Suprapubic skin (tissue), 4 donors: ENCODE measurements around the gene CDC16. TPM values are rescaled to one million over a fixed set of nuclear protein-coding genes. Genes with fewer than 3 reads are reported as not detected.
"Not testable (repeated sequence)": the region's sequence is repeated elsewhere in the genome, so short reads cannot be mapped to it uniquely, and the experiment has no call there.

Experiments used
- DNase-seq, 2 donors: peaks; one replicate each; pipeline ENCODE4 v3.0.0-alpha.2; 2019; ENCODE audit warnings: low spot score in 2 of 2
- H3K27ac ChIP-seq: fragments of 200-600 bp; sonication (generic); one replicate; pipeline ENCODE4 v1.5.1; 2019
- H3K27me3 ChIP-seq: fragments of 200-600 bp; sonication (generic); one replicate; pipeline ENCODE4 v1.5.1; 2019
- H3K36me3 ChIP-seq: fragments of 200-600 bp; sonication (generic); one replicate; pipeline ENCODE4 v1.5.1; 2019
- H3K4me1 ChIP-seq: fragments of 200-600 bp; sonication (generic); one replicate; pipeline ENCODE4 v1.5.1; 2019
- H3K4me3 ChIP-seq: fragments of 200-600 bp; sonication (generic); one replicate; pipeline ENCODE4 v1.5.1; 2019; ENCODE audit warnings: mild to moderate bottlenecking
- H3K9me3 ChIP-seq: fragments of 200-600 bp; sonication (generic); one replicate; pipeline ENCODE4 v1.5.1; 2019
- CTCF ChIP-seq, 2 donors: fragments of 200-600 bp in 1 of 2; fragments of 450-650 bp in 1 of 2; sonication (generic) in 1 of 2; IDR thresholded peaks; one replicate each; pipeline ENCODE4 v1.5.1; 2016 to 2019; ENCODE audit warnings: antibody characterized with exemption in 2 of 2, mild to moderate bottlenecking in 1 of 2, moderate library complexity in 1 of 2
- EP300 ChIP-seq: sonication (generic); formaldehyde crosslinking; IDR thresholded peaks from one replicate; pipeline ENCODE4 v1.6.1; 2017; ENCODE audit warnings: antibody characterized with exemption
- POLR2A ChIP-seq, 2 donors: fragments of 450-650 bp; IDR thresholded peaks; one replicate each; pipeline ENCODE4 v1.6.1; 2017; ENCODE audit warnings: antibody characterized with exemption in 2 of 2, mild to moderate bottlenecking in 2 of 2, moderate library complexity in 2 of 2
- POLR2AphosphoS5 ChIP-seq, 3 donors: sonication (generic); formaldehyde crosslinking; IDR thresholded peaks; one replicate each; pipeline ENCODE4 v1.6.1; 2017; ENCODE audit warnings: antibody characterized with exemption in 3 of 3
- WGBS: methylation state at CpG from one replicate; pipeline ENCODE4 v1.1.5; 2018; 5-methylcytosine and 5-hydroxymethylcytosine counted together
- total RNA-seq, 4 donors: library from RNA; depleted of rRNA; stranded (reverse); fragments of >200 nt; gene quantifications; one replicate each; pipeline ENCODE4 v1.1.0, GENCODE V29; 2016

Gene CDC16
- 100 to 1,000 TPM in 1 of 4 donors, 10 to 100 TPM in 3; 42.5 to 210 (median 57.2) TPM for total RNA-seq

GRCh38 chr13:114234645-114235421, at the start of gene CDC16:
Gene CDC16, plus strand, starts transcription at chr13:114234897. Its CDS starts 188 bp downstream, at chr13:114235085.
- TF ChIP-seq CTCF (IDR thresholded peaks at IDR 0.05): peak in 1 of 2 donors; percentile 34
- TF ChIP-seq POLR2A (IDR thresholded peaks at IDR 0.05): no peak
- TF ChIP-seq POLR2AphosphoS5 (IDR thresholded peaks at IDR 0.05): no peak
- WGBS: 4% methylated on average over 19 of the region's 76 CpGs

GRCh38 chr13:114185182-114185971, 49.3 kb upstream of the CDC16 start:
- H3K36me3 ChIP-seq: no peaks in the 10 kb centered on the region
- 76% methylated on average over 10 of the region's 15 CpGs for WGBS

More at GRCh38 chr13:114234645-114235421, at the start of gene CDC16:
- peak within 1 kb of the TSS; percentile 90 for H3K27ac ChIP-seq
- peaks cover 17% of the 10 kb centered on the region for H3K4me1 ChIP-seq
- peaks cover 11% of the 10 kb centered on the region for H3K27me3 ChIP-seq
- H3K4me3 ChIP-seq: peak within 1 kb of the TSS; percentile 92
- H3K36me3 ChIP-seq: peaks cover 31% of the 10 kb centered on the region
- H3K9me3 ChIP-seq: no peaks in the 10 kb centered on the region
- DNase-seq: peak; percentile 96 to 97

GRCh38 chr13:114194853-114195252, 39.8 kb upstream of the CDC16 start:
- TF ChIP-seq EP300 (no peak), POLR2AphosphoS5 (IDR thresholded peaks at IDR 0.05) (no peak)
- H3K27me3 ChIP-seq: peaks cover 5% of the 10 kb centered on the region
- 75% methylated on average over 5 of the region's 5 CpGs for WGBS
- no peaks in the 10 kb centered on the region for H3K9me3 ChIP-seq
- no peak overlapping the region for H3K27ac ChIP-seq
- H3K36me3 ChIP-seq: no peaks in the 10 kb centered on the region
- DNase-seq: no peak
- no peak overlapping the region for H3K4me3 ChIP-seq
- no peaks in the 10 kb centered on the region for H3K4me1 ChIP-seq

More at GRCh38 chr13:114185182-114185971, 49.3 kb upstream of the CDC16 start:
- TF ChIP-seq POLR2A (IDR thresholded peaks at IDR 0.05) (no peak), POLR2AphosphoS5 (IDR thresholded peaks at IDR 0.05) (no peak), EP300 (no peak), CTCF (IDR thresholded peaks at IDR 0.05) (no peak)
- Histone ChIP-seq H3K9me3 (no peaks in the 10 kb centered on the region), H3K27me3 (no peaks in the 10 kb centered on the region), H3K4me1 (no peaks in the 10 kb centered on the region), H3K27ac (no peak overlapping the region), H3K4me3 (no peak overlapping the region)
- no peak for DNase-seq

GRCh38 chr13:114196629-114197028, 38.1 kb upstream of the CDC16 start:
- no peaks in the 10 kb centered on the region for H3K36me3 ChIP-seq
- no peak overlapping the region for H3K27ac ChIP-seq
- DNase-seq: no peak
- H3K4me1 ChIP-seq: no peaks in the 10 kb centered on the region
- 80% methylated on average over 5 of the region's 5 CpGs for WGBS
- peaks cover 20% of the 10 kb centered on the region for H3K27me3 ChIP-seq
- no peaks in the 10 kb centered on the region for H3K9me3 ChIP-seq
- no peak for TF ChIP-seq CTCF (IDR thresholded peaks at IDR 0.05)
- TF ChIP-seq POLR2A (IDR thresholded peaks at IDR 0.05): no peak
- TF ChIP-seq POLR2AphosphoS5 (IDR thresholded peaks at IDR 0.05): no peak
- TF ChIP-seq EP300: no peak
- no peak overlapping the region for H3K4me3 ChIP-seq

GRCh38 chr13:114198556-114198955, 36.1 kb upstream of the CDC16 start:
- Histone ChIP-seq H3K27ac (no peak overlapping the region), H3K4me1 (no peaks in the 10 kb centered on the region), H3K36me3 (no peaks in the 10 kb centered on the region), H3K9me3 (no peaks in the 10 kb centered on the region), H3K4me3 (no peak overlapping the region), H3K27me3 (peaks cover 20% of the 10 kb centered on the region)
- DNase-seq: no peak
- TF ChIP-seq EP300: no peak
- no peak for TF ChIP-seq POLR2AphosphoS5 (IDR thresholded peaks at IDR 0.05)
- TF ChIP-seq CTCF (IDR thresholded peaks at IDR 0.05): no peak
- TF ChIP-seq POLR2A (IDR thresholded peaks at IDR 0.05): no peak
- WGBS: 89% methylated on average over 10 of the region's 47 CpGs

- WGBS: 82% methylated on average over 11 of the region's 75 CpGs
- not testable (repeated sequence) for H3K27ac ChIP-seq, H3K4me1 ChIP-seq, H3K9me3 ChIP-seq, H3K4me3 ChIP-seq, H3K36me3 ChIP-seq, DNase-seq
- peaks cover 20% of the 10 kb centered on the region for H3K27me3 ChIP-seq
Observed at GRCh38 chr13:114199526-114199925, 35.2 kb upstream of the CDC16 start.
